Measurements from ENCODE around the gene SOST. TPM values are rescaled to one million over a fixed set of nuclear protein-coding genes. Genes with fewer than 3 reads are reported as not detected.

Gene SOST
- total RNA-seq, 4 donors from 2014 or later: not detected

GRCh38 chr17:43719578-43719977 lies 39.0 kb downstream of the SOST start:
- no peak for TF ChIP-seq CTCF (IDR thresholded peaks at IDR 0.05)
- DNase-seq (ENCODE audit: low spot score) (no peak), ATAC-seq (ENCODE audit: low FRiP score) (no peak)

DNA sequence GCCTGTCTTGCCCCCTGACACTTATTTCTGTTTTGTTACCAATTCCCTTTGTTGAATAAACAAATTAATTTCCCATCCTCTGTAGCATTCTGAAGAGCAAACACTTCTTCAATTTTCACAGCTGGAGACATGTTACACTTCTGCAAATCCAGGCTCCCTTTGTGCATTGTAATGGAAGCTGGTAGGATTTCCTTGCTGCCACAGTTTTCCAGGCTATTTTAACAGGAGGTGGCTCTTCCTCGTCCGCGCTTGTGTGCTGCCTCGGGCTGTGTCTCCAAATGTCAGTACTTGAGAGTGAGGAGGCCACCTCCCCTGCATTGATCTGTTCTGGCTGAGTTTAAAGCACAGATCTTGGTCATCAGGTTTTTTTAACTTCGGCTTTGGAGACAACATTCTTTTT lies 40.0 kb downstream of the SOST start:
- no peak for ATAC-seq (ENCODE audit: low FRiP score)

GRCh38 chr17:43717913-43718312 lies 40.7 kb downstream of the SOST start:
- TF ChIP-seq CTCF (IDR thresholded peaks at IDR 0.05): no peak
- ATAC-seq (ENCODE audit: low FRiP score) (no peak), DNase-seq (ENCODE audit: low spot score) (no peak)

More for the DNA sequence above, 40.0 kb downstream of the SOST start:
- no peak for DNase-seq (ENCODE audit: low spot score)
- no peak for TF ChIP-seq CTCF (IDR thresholded peaks at IDR 0.05)

DNA sequence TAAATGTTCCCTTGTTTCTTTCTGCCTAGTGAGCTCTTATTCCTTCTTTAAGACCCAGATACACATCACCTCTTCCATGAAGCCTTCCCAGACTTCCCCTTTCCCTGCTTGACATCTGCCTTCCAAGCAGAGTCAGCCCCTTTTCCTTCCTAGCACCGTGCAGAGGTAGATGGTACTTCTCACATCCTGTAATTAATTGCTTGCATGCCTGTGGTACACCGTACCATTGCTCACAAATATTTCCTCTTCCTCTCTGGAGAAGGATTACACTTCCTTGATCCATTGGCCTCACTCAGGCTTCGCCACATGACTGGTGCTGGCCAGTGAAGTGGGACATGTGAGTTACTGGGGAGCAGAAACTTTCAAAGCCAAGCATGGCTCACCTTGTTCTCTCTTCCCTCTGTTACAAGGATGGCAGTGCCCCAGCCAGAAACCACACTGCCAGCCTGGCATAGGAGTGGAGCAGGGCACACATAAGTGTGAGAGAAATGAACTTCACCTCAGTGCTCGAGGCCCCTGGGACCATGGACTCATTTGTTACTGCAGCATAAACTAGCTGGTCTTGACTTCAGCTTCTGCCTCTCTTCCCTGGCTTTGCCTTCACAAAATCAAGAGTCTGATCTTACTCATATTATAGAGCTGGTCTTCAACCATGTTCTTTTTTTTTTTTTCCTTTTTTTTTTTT lies 44.0 kb downstream of the SOST start:
- ATAC-seq (ENCODE audit: low FRiP score): no peak
- no peak for TF ChIP-seq CTCF (IDR thresholded peaks at IDR 0.05)
- no peak for DNase-seq (ENCODE audit: low spot score)

DNA sequence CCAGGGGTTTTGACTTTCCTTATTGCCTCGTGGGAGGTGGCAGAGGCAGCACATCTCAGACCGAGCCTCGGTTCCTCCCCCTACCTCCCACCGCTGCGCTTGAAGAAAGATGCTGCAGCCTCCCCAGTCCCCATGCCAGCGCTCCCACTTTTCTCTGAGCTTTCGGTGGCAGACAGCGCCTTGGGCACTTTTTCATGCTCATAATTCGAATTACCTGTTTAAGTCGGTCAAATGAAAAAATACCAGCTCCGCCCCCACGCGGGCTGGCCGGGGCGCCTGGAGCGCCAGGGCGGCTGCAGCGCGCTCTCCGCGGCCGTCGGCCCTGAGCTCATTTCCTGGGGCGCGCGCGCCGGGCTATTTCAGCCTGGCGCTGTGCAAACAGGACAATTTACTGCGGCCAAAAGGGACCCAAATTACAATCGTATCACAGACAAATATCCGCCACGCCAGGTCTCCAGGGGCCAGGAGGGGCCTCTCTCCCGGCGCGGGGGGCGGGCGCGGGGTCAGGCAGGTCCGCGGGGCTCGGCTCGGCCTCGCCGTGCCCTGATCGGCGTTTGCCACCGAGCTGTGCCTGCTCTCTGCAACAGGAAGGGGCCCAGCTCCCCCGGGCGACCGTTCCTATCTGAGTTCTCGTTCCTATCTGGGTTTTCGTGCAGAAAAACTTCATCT lies 45.0 kb downstream of the SOST start:
- ATAC-seq (ENCODE audit: low FRiP score) (no peak), DNase-seq (ENCODE audit: low spot score) (no peak)
- no peak for TF ChIP-seq CTCF (IDR thresholded peaks at IDR 0.05)

- no peak for ATAC-seq (ENCODE audit: low FRiP score)
- no peak for DNase-seq (ENCODE audit: low spot score)
- TF ChIP-seq CTCF (IDR thresholded peaks at IDR 0.05): no peak
Observed at GRCh38 chr17:43712397-43712796, 46.2 kb downstream of the SOST start.

DNA sequence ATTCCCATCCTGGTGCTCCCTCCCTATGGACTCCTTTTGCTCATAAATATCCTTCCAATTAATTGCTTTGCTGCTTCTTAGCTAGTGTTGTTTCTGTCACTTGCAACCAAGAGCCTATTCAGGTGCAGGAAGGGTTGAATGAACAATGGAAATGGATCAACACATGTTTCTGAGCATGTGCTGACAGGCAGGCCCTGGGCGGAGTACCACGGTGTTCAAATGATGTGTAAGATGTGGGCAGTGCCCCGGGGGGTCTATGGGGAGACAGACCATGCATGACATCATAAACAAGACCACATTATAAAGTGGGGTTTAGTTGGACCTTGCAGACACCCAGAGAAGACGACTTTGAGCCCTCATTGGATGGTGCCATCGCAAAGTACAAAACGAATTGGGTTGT lies 48.5 kb downstream of the SOST start:
- ATAC-seq (ENCODE audit: low FRiP score): no peak
- no peak for DNase-seq (ENCODE audit: low spot score)
- TF ChIP-seq CTCF (IDR thresholded peaks at IDR 0.05): no peak

All from omental fat pad (tissue), 4 donors.